Stomach (tissue), 9 donors: ENCODE data around the gene CERK. TPM values are rescaled to one million over a fixed set of nuclear protein-coding genes. Genes with fewer than 3 reads are reported as not detected.
"Not testable (repeated sequence)": the region's sequence is repeated elsewhere in the genome, so short reads cannot be mapped to it uniquely, and the experiment has no call there.

ENCODE experiments used
- DNase-seq, 2 donors: peaks; one replicate each; pipeline versions ENCODE4 v3.0.0 to v3.0.0-alpha.2; 2013 to 2019
- H3K27ac ChIP-seq, 5 donors: fragments of 200-600 bp in 4 of 5; sonication (generic) in 4 of 5; one replicate each; pipeline ENCODE4 v1.5.1; 2013 to 2019; ENCODE audit warnings: mild to moderate bottlenecking in 1 of 5, moderate library complexity in 1 of 5
- H3K27me3 ChIP-seq, 3 donors: fragments of 200-600 bp; sonication (generic); one replicate each; pipeline ENCODE4 v1.5.1; 2017 to 2019; ENCODE audit warnings: mixed run types in 1 of 3
- H3K36me3 ChIP-seq, 4 donors: fragments of 200-600 bp; sonication (generic); 1 replicate in 3 of 4; 2 replicates in 1 of 4; pipeline ENCODE4 v1.5.1; 2016 to 2019
- H3K4me1 ChIP-seq, 4 donors: fragments of 200-600 bp; sonication (generic); one replicate each; pipeline ENCODE4 v1.5.1; 2016 to 2019
- H3K4me3 ChIP-seq, 4 donors: fragments of 200-600 bp; sonication (generic) in 3 of 4; one replicate each; pipeline ENCODE4 v1.5.1; 2016 to 2019; ENCODE audit warnings: mild to moderate bottlenecking in 1 of 4
- H3K9me3 ChIP-seq, 4 donors: fragments of 200-600 bp; sonication (generic); one replicate each; pipeline ENCODE4 v1.5.1; 2016 to 2019
- EP300 ChIP-seq: sonication (generic); formaldehyde crosslinking; IDR thresholded peaks from one replicate; pipeline ENCODE4 v1.6.1; 2017; ENCODE audit warnings: antibody characterized with exemption
- POLR2A ChIP-seq, 4 donors: fragments of 450-650 bp; IDR thresholded peaks; one replicate each; pipeline ENCODE4 v1.6.1; 2016; ENCODE audit warnings: antibody characterized with exemption in 4 of 4, control low read depth in 2 of 4, mild to moderate bottlenecking in 1 of 4, moderate library complexity in 1 of 4
- POLR2AphosphoS5 ChIP-seq, 3 donors: sonication (generic); formaldehyde crosslinking; IDR thresholded peaks; one replicate each; pipeline ENCODE4 v1.6.1; 2016; ENCODE audit warnings: antibody characterized with exemption in 3 of 3
- WGBS, 5 donors: extraction: QIAGEN DNeasy Blood & Tissue Kit in 3 of 5; methylation state at CpG; one replicate each; pipeline versions ENCODE4 v1.1.5 to v1.1.7; 2013 to 2018; 5-methylcytosine and 5-hydroxymethylcytosine counted together
- intact Hi-C: fragments of 100-400 bp; cut with DNase I; formaldehyde crosslinking; loops from one replicate; pipeline ENCODE4 v1.15.1; 2023; ENCODE audit warnings: low total_unique reads
- polyA plus RNA-seq, 3 donors: library from polyadenylated mRNA; stranded (reverse); fragments of 200-250 nt; gene quantifications; one replicate each; pipeline ENCODE4 v1.2.3, GENCODE V29; 2013
- total RNA-seq, 5 donors: library from RNA; depleted of rRNA; stranded (reverse); fragments of >200 nt; gene quantifications; one replicate each; pipeline versions ENCODE4 v1.1.0 to v1.2.3, GENCODE V29; 2014 to 2016
- TF ChIP-seq, protein P1 (sequence below), 7 experiments: fragments of 450-650 bp in 4 of 7; fragments of 200-600 bp in 3 of 7; sonication (generic) in 3 of 7; IDR thresholded peaks; one replicate each; pipeline ENCODE4 v1.5.1; 2016 to 2019; ENCODE audit warnings: antibody characterized with exemption in 7 of 7, control low read depth in 2 of 7, mild to moderate bottlenecking in 1 of 7
- donor health status: healthy with polysubstance abuse.
- donor health status: Bipolar disorder and iron deficiency.
- donor health status: healthy.

Gene CERK
- total and polyA plus RNA-seq, 8 donors: 12.5 to 59.4 (median 31.5) TPM

DNA sequence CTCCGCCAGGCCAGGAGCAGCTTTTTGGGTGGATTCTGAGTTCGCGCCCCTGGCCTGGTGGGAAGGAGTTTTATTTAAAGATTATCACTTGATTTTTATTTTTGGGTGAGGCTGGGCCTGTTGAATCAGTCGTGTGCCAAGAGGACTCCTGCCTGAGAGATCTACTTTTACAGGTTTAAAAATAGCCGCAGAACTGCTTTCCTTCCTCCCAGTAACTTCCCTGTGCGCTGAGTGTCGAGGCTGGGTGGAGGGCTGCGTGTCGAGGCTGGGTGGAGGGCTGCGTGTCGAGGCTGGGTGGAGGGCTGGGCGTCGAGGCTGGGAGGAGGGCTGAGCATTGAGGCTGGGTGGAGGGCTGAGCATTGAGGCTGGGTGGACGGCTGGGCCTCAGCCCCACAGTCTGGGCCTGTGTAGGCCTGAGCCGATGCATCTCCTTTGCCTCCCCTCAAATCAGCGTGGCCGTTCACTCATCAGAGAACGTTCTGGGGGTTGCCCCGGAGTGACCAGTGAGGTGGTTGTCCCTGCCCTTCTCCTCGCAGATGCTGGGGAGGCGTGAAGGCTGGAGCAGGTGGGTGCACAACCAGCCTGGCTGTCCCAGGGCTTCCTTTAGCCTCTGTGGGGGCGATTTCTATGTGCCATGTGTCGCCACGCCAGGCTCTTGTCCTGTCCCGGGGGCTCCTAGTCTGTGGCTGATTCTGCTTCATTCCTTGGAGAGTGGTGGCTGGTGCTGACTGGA is 87.8 kb downstream of the CERK start:
- Histone ChIP-seq H3K36me3 (no peaks in the 10 kb centered on the region), H3K9me3 (no peaks in the 10 kb centered on the region), H3K4me3 (no peak overlapping the region), H3K4me1 (peaks cover 41 to 85% (median 69%) of the 10 kb centered on the region in 4 donors), H3K27ac (peak overlapping the region; percentile 12 to 73 (median 46)), H3K27me3 (no peaks in the 10 kb centered on the region)
- DNase-seq: no peak
- TF ChIP-seq POLR2A (IDR thresholded peaks at IDR 0.05) (no peak), POLR2AphosphoS5 (IDR thresholded peaks at IDR 0.05) (no peak), EP300 (no peak)
- TF ChIP-seq, protein P1, sequence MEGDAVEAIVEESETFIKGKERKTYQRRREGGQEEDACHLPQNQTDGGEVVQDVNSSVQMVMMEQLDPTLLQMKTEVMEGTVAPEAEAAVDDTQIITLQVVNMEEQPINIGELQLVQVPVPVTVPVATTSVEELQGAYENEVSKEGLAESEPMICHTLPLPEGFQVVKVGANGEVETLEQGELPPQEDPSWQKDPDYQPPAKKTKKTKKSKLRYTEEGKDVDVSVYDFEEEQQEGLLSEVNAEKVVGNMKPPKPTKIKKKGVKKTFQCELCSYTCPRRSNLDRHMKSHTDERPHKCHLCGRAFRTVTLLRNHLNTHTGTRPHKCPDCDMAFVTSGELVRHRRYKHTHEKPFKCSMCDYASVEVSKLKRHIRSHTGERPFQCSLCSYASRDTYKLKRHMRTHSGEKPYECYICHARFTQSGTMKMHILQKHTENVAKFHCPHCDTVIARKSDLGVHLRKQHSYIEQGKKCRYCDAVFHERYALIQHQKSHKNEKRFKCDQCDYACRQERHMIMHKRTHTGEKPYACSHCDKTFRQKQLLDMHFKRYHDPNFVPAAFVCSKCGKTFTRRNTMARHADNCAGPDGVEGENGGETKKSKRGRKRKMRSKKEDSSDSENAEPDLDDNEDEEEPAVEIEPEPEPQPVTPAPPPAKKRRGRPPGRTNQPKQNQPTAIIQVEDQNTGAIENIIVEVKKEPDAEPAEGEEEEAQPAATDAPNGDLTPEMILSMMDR (IDR thresholded peaks at IDR 0.05): no peak
- intact Hi-C loops: no loop called here
- 58 to 81% (median 65%) methylated on average over 20 to 25 of the region's 25 CpGs for WGBS, 5 donors

GRCh38 chr22:46649141-46650077 is 88.6 kb downstream of the CERK start:
- Histone ChIP-seq H3K36me3 (no peaks in the 10 kb centered on the region), H3K27ac (peak overlapping the region; percentile 12 to 73 (median 55)), H3K4me3 (no peak overlapping the region), H3K4me1 (peaks cover 41 to 85% (median 69%) of the 10 kb centered on the region in 4 donors), H3K27me3 (no peaks in the 10 kb centered on the region), H3K9me3 (no peaks in the 10 kb centered on the region)
- TF ChIP-seq POLR2AphosphoS5 (IDR thresholded peaks at IDR 0.05): peak in 2 of 3 donors; percentile 23 to 48
- TF ChIP-seq, protein P1 (IDR thresholded peaks at IDR 0.05): no peak
- intact Hi-C loops: no loop called here
- DNase-seq: peak; percentile 39 to 62
- WGBS, 5 donors: 28 to 39% (median 33%) methylated on average over 23 to 25 of the region's 25 CpGs

GRCh38 chr22:46648225-46648820 is 89.7 kb downstream of the CERK start:
- DNase-seq, H3K4me3 ChIP-seq, intact Hi-C loops, H3K36me3 ChIP-seq, H3K27me3 ChIP-seq, H3K27ac ChIP-seq, H3K9me3 ChIP-seq: not testable (repeated sequence)
- peaks cover 36 to 75% (median 61%) of the 10 kb centered on the region in 4 donors for H3K4me1 ChIP-seq
- 93 to 98% (median 98%) methylated on average over 2 of the region's 2 CpGs for WGBS, 5 donors

DNA sequence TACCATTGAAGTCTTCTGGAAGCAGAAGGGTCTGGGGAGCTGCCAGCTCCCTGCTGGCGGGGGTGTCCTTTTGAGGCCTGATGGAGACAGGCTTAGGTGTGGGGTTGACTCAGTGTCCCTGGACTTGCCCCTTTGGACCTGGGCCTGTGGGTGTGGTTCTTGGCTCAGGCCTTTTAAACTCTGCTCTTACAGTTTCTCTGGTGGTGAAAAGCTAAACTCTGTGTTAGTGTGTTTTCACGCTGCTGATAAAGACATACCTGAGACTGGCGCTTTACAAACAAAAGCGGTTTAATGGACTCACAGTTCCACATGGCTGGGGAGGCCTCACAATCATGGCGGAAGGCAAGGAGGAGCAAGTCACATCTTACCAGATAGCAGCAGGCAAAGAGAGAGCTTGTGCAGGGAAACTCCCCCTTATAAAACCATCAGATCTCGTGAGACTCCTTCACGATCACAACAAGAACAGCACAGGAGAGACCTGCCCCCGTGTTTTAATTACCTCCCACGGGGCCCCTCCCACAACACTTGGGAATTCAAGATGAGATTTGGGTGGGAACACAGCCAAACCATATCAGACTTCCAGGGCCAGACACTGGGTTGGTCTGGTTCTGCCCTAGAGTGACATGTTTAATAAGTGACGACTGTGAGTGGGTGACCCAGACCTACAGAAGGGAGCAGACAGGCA is 91.4 kb downstream of the CERK start:
- Histone ChIP-seq H3K27me3 (no peaks in the 10 kb centered on the region), H3K4me1 (peaks cover 20 to 65% (median 52%) of the 10 kb centered on the region in 4 donors), H3K4me3 (no peak overlapping the region), H3K27ac (peak overlapping the region in 2 of 5 donors; percentile 26 to 45), H3K9me3 (no peaks in the 10 kb centered on the region), H3K36me3 (no peaks in the 10 kb centered on the region)
- intact Hi-C loops: no loop called here
- 37 to 65% (median 50%) methylated on average over 9 to 10 of the region's 10 CpGs for WGBS, 5 donors
- TF ChIP-seq POLR2A (IDR thresholded peaks at IDR 0.05): no peak
- TF ChIP-seq EP300: no peak
- TF ChIP-seq POLR2AphosphoS5 (IDR thresholded peaks at IDR 0.05): peak in 2 of 3 donors; percentile 21 to 24
- DNase-seq: peak; percentile 49 to 56

GRCh38 chr22:46642840-46643480 is 95.1 kb downstream of the CERK start:
- H3K27me3 ChIP-seq, intact Hi-C loops, H3K4me3 ChIP-seq, DNase-seq, H3K27ac ChIP-seq, H3K9me3 ChIP-seq: not testable (repeated sequence)
- WGBS, 5 donors: 90 to 96% (median 92%) methylated on average over 5 of the region's 5 CpGs
- H3K4me1 ChIP-seq: peaks cover 9 to 67% (median 51%) of the 10 kb centered on the region in 4 donors
- peaks cover 0 to 13% (median 5%) of the 10 kb centered on the region in 4 donors for H3K36me3 ChIP-seq
